HG02840 (cell line): ENCODE data around the gene RDH11.
A peak's percentile ranks its signal among the peaks of the same experiment; 100 is the strongest.
"Not testable (repeated sequence)": the region's sequence is repeated elsewhere in the genome, so short reads cannot be mapped to it uniquely, and the experiment has no call there.

ENCODE experiments used
- ATAC-seq: cut with Tn5 transposase; IDR thresholded peaks from one replicate; pipeline ENCODE4 v1.9.1; 2021; ENCODE audit warnings: mild to moderate bottlenecking, moderate library complexity, moderate number of reproducible peaks; ENCODE audit not compliant: unreplicated experiment, low FRiP score

RDH11 gene

GRCh38 chr14:67705211-67705610, 9.6 kb upstream of the RDH11 start:
- no peak for ATAC-seq

DNA sequence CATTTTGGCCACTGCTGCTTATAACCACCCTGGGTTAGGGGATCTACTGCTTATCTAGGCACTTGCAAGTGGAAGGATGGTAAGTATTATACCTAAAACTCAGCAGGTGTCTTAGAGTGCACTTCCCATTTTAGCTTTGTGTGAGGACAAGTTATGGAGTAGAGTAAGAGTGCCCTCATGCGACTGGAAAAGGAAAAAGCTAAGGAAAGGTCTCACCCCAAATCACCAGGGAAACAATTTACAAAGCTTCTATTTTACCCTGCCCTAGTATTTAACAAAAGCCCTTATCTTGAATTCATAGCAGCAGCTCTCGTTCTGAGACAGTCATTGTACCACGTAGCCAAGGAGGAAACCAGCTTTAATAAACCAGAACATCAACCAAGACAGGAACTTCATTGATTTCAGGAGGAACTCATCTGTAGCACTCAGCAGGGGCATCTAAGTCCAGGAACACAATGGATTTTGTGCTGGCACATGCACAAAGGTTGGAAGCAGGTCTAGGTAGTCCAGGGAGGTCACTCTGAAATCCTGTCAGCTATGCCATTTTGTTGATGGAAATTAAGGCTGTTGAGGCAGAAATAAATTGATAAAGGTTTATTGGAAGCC, 9.0 kb upstream of the RDH11 start:
- no peak for ATAC-seq

- no peak for ATAC-seq
These were observed 8.4 kb upstream of the RDH11 start for GRCh38 chr14:67703997-67704396.

- not testable (repeated sequence) for ATAC-seq
These were observed 5.9 kb upstream of the RDH11 start, which contains the start of gene RDH12 for GRCh38 chr14:67701492-67701891. Gene RDH12, plus strand, starts transcription at chr14:67701886. Its CDS starts 20,757 bp downstream, at chr14:67722643.

- ATAC-seq, result no peak
These were observed 2.6 kb upstream of the RDH11 start for GRCh38 chr14:67698179-67698578.

GRCh38 chr14:67697006-67697405, 1.4 kb upstream of the RDH11 start:
- no peak for ATAC-seq

DNA sequence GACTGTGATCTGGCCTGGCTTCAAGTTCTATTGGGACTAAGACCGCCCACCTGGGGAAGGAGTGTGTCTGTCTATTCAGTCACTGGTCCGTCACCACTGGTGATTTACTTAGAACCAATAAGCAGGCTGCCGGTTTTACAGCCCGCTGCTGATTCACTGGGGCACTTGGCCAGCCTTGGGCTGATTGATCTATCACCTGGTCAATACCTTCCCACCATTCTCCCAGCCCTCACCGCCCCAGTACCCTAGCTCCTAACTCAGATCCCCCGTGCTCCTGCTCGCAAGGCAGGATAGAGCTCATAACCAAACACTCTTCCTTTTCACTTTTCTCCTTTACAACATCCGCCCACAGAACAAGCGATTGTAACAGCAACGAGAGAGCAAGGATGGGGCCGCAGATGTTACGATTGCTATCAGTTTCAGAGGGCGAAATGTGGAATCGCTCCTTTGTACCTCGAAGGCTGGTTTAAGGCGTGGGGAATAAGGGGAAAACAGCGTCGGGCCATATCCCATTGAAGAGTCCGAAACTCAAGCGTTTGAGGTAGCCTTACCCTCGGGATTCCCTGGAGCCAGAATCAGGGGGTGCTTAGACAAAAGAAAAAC, 672 bp downstream of the RDH11 start:
- peak; percentile 80 for ATAC-seq

DNA sequence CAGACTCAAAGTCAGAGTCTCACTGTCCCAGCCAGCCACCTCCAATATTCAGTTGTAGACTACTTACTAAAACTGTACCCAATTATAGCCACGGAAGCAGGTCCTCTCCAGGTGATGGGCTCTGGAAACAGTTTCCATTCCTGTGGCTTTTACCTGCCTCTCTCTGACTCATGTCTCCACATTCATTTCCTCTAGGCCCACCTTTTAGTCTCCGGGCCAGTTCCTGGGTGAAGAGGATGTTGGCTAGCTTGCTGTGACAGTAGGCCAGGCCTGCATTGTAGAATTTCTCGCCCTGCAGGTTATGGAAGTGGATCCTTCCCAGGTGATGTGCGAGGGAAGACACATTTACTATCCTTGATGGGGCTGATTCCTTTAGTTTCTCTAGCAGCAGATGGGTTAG, 5.6 kb downstream of the RDH11 start:
- no peak for ATAC-seq

DNA sequence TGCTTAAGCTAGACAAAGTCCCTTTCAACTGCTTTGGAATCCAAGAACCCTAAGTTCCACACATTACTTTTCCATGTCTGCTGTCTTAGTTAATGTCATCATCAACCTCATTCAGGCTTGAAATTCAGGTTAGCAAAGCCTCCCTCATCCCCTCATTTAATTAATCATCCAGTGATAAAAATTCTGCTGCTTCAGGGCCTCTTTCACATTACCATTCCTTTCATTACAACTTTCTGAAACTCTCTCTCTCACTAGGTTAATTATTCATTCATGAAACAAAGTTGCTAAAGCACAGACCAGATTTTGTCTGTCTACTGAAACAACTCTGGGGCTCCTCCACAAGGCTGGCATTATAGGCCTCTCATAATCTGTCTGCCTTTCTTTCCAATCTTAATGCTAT, 11.7 kb downstream of the RDH11 start:
- no peak for ATAC-seq

DNA sequence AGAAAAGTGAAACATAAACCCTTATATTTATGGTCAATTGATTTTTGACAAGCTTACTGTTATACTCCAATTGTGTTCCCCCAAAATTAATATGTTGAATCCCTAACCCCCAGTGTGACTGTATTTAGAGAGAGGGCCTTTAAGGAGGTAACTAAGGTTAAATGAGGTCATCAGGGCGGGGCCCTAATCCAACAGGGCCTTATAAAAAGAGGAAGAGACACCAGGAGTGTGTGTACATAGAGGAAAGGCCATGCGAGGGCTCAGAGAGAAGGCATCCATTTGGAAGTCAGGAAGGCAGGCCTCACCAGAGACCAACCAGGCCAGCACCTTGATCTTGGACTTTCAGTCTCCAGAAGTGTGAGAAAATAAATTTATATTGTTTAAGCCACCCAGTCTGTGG, 14.6 kb downstream of the RDH11 start:
- no peak for ATAC-seq

GRCh38 chr14:67680121-67680602, 15.4 kb downstream of the RDH11 start:
- peak; percentile 95 for ATAC-seq

DNA sequence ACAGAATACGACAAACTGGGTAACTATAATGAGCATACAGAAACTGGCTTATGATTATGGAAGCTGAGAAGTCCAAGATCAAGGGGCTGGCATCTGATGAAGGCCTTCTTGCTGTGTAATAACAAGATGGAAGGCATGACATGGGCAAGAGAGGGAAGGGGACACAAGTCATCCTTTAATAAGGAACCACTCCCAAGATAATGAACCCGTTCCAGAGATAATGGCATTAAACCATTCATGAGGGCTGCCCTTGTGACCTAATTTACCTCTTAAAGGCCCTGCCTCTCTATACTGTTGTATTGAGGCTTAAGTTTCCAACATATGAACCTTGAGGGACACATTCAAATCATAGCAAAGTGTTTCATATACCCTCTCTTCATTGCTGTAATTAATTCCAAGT, 16.6 kb downstream of the RDH11 start:
- no peak for ATAC-seq

DNA sequence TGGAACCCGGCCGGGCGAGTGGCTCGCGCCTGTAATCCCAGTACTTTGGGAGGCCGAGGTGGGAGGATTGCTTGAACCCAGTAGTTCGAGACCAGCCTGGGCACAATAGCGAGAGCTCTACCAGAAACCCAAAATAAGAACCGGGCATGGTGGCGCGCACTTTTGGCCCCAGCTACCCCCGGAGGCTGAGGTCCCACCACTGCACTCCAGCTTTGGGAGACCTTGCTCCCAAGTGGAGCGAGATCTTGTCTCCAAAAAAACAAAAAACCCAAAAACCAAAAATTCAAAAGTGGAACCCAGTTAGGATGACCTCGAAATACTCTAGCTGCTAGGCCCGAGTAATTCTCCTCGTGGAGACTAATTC, 20.4 kb downstream of the RDH11 start:
- no peak for ATAC-seq

DNA sequence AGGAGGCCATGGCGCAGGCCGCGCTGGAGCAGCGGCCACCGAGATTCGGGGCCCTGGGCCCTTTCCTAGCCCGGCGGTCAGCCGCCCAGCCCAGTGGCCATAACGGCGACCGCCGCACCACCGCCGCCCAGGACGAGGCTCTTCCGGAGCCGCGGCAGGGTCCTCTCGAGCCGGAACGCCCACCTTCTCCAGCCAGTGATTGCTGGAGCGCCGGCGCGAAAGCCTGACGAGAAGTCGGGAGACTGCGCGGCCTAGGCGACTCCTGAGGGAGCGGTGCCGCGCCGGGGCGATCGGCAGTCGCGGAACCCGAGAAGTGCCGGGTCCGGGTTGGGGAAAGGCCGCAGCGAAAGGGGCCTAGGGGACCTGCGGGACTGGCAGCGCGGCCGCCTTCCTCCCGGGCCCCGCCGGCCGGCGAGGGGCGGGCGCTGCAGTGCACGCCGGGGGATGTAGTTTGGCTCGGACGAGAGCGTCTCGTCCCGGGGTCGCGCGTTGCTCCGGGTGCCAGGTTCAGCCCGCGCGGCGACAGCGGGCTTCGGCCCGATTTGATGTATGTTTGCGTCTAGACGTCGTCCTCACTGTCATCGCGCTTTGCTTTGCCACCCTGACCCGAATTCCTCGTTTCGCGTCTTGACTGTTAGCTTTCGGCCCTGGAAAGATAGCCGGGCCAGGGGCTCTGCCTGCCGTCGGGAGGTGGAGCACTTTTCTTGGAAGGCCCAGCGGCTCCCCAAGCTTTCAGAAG, 20.9 kb downstream of the RDH11 start, which contains the start of gene VTI1B:
TSS of gene VTI1B (minus strand) at position 153 of the 739 bp plus-strand sequence. CDS start at position 10, 143 bp downstream.
- ATAC-seq, result peak; percentile 86

- ATAC-seq, result peak; percentile 39
These were observed 21.5 kb downstream of the RDH11 start for GRCh38 chr14:67674139-67674479.

DNA sequence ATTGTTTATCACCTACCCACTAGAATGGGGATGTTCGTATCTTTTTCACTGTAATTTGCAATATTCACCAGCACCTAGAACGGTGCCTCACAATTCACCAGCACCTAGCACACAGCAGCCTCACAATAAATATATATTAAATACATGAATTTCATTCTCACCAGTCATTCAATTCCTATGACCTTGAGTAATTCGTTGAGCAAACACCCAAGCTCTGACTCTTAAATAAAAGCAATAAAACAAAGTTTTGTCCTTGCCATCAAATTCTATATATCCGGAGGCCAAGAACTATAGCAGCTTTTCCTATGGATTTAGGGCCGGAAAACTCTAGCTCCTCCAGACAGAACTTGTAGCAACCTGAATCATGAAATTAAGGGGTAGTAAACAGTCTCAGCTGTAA, 22.1 kb downstream of the RDH11 start:
- no peak for ATAC-seq

GRCh38 chr14:67668559-67668958, 27.0 kb downstream of the RDH11 start:
- ATAC-seq, result no peak

- ATAC-seq, result no peak
These were observed 28.7 kb downstream of the RDH11 start for GRCh38 chr14:67666750-67667449.

- ATAC-seq, result no peak
These were observed 29.7 kb downstream of the RDH11 start for GRCh38 chr14:67665868-67666267.

DNA sequence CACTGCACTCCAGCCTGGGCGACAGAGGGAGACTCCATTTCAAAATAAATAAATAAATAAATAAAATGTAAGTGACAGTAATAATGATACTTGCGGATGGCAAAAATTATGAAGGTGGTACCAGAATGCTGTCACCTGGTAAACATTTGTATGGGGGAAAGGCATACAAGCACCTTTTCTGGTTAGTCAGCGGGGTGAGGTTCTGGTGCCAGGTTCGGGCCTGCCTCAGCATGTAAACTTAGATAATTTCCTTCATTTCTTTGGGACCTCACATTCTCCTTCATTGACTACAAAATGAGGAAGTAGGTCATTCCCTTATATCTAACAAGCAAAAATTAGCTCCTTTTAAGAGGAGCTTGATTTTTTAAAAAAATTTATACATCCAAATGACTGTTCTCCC, 31.9 kb downstream of the RDH11 start:
- ATAC-seq, result no peak

DNA sequence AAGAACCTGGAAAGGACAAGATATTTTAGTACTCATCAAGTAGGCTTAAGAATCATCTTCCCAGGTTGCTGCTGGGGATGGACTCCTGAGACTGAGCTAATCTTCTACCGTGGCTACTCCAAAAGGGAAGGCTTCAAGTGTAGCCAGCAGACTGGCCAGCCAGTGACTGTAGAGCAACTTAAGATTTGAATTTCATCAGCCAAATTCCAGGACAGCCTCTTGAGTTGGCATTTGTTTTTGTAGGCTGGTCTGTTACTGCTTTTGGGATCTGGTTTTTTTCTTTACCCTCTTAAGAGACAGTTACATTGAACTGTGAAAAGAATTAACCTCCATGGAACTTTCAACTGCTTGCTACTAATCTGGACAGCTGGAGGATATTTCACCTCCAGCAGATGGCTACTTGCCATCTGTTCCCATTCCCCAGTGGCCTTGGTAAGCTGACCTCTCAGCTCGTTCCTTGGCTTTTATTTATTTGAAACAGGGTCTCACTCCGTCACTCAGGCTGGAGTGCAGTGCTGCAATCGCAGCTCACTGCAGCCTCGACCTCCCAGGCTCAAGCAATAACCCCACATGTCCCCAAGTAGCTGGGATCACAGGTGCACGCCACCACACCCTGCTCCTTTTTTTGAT, 41.8 kb downstream of the RDH11 start:
- no peak for ATAC-seq
